Immature natural killer cell (primary cell): ENCODE measurements around the gene CDK2AP2. TPM values are rescaled to one million over a fixed set of nuclear protein-coding genes. Genes with fewer than 3 reads are reported as not detected.

ENCODE experiments used
- DNase-seq, 3 donors: peaks; one replicate each; pipeline ENCODE4 v3.0.0; 2022; ENCODE audit warnings: mixed read lengths in 1 of 3
- H3K27ac Mint-ChIP-seq, 6 donors: one replicate each; pipeline ENCODE4 v1.8.0; 2020; ENCODE audit warnings: mixed read lengths in 6 of 6, mild to moderate bottlenecking in 5 of 6, inconsistent platforms in 4 of 6, moderate library complexity in 3 of 6
- H3K27me3 Mint-ChIP-seq, 3 donors: one replicate each; pipeline ENCODE4 v1.8.0; 2020 to 2021; ENCODE audit warnings: low read depth in 3 of 3, mild to moderate bottlenecking in 3 of 3, mixed read lengths in 3 of 3, moderate library complexity in 3 of 3, inconsistent platforms in 1 of 3
- H3K36me3 Mint-ChIP-seq, 3 donors: one replicate each; pipeline ENCODE4 v1.8.0; 2020; ENCODE audit warnings: mixed read lengths in 3 of 3, inconsistent platforms in 2 of 3, mild to moderate bottlenecking in 2 of 3
- H3K4me1 Mint-ChIP-seq, 2 donors: one replicate each; pipeline ENCODE4 v1.8.0; 2020; ENCODE audit warnings: inconsistent platforms in 2 of 2, mild to moderate bottlenecking in 2 of 2, mixed read lengths in 2 of 2, moderate library complexity in 1 of 2
- H3K4me3 Mint-ChIP-seq, 5 donors: one replicate each; pipeline ENCODE4 v1.8.0; 2020; ENCODE audit warnings: mild to moderate bottlenecking in 5 of 5, mixed read lengths in 5 of 5, inconsistent platforms in 3 of 5, moderate library complexity in 3 of 5
- H3K9me3 Mint-ChIP-seq, 6 donors: one replicate each; pipeline ENCODE4 v1.8.0; 2020; ENCODE audit warnings: mild to moderate bottlenecking in 6 of 6, mixed read lengths in 6 of 6, inconsistent platforms in 4 of 6, moderate library complexity in 3 of 6
- polyA plus RNA-seq, 3 donors: library from polyadenylated mRNA; unstranded; fragments of 300-500 nt; fragmentation: Illumina TruSeq; gene quantifications; one replicate each; pipeline ENCODE4 v1.2.3, GENCODE V29; 2021

CDK2AP2 gene
- polyA plus RNA-seq, 3 donors from 2014 or later: 190 to 301 (median 226) TPM

DNA sequence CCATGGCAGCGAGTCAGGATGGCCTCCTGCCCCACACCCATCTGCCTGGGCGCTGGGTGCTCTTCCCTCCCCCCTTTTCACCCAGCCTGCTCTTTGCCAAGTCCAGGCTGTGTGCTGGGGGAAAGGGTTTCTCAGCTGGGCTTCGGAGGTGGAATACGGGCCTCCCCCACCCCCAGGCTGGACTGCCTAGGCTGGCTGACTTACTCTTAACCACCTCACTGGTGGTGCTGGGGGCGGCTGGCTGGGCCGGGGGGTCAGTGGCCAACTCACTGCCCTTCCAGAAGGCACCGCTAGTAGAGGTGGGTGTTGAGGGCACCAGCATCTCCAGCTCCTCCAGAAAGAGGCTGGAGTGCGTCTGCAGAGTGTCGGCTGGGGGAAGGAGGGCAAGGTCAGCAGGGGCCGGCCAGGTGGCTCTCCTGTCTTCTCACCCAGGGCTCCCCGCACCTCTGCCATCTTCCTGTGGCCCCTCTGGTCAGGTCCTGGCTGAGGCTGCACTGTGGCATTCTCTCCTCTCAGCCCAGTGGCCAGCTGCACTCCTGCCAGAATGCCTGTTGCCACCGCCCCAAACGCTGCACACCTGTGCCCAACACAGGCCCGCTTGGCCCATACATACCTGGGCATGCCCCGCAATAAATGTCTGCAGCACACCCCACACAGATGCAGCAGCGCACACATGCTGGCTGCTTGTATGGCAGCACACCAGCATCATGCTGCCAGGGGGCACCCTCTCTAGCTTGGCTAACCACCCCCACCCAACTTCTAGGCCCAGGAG lies 12.5 kb downstream of the CDK2AP2 start:
- no peak overlapping the region for H3K4me3 Mint-ChIP-seq
- DNase-seq: no peak
- H3K27ac Mint-ChIP-seq: no peak overlapping the region
- H3K4me1 Mint-ChIP-seq: peaks cover 0 to 2% of the 10 kb centered on the region in 2 donors
- no peaks in the 10 kb centered on the region for H3K36me3 Mint-ChIP-seq
- H3K9me3 Mint-ChIP-seq: no peaks in the 10 kb centered on the region
- peaks cover 0 to 2% (median 2%) of the 10 kb centered on the region in 3 donors for H3K27me3 Mint-ChIP-seq

DNA sequence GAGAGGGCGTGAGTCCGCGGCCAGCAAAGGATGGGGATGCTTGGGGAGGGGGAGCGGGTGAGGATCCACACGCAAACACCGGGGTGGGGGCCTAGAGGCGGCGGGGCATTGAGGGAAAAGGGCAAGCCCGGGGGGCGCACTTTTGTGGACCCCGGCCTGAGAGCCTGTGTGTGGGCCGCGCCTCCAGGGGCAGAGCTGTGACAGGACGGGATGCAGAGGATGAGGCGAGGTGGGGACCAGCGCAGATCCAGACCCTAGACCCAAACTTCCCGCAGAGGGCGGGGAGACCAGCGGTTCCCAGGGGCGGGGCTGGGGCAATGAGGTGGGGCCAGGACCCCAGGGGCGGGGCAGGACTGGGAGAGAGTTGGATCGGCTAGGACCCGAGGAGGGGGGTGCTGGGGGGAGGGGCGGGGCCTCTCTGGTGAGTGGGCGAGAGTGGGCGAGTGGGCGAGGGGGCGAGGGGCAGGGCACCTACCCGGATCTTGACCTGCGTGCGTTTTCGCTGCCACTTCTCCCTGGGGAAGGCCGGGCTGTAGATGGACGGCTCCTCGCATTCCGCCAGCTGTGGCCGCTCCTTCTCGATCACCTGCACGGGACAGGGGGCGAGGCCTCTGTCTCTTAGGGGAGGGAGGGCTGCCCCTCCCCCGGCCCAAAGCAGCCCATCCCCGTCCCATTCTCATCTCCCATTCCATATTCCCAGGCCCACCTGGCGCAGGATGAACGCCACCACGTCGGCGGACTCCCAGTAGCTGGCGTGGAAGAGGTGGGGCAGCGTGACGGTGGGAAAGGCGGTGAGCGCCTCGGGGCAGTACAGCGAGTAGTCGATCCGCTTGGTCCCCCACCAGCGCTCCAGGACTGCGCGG lies 13.4 kb downstream of the CDK2AP2 start:
- Mint-ChIP-seq H3K27ac (no peak overlapping the region), H3K4me3 (no peak overlapping the region), H3K27me3 (peaks cover 0 to 2% (median 1%) of the 10 kb centered on the region in 3 donors), H3K4me1 (peaks cover 0 to 2% of the 10 kb centered on the region in 2 donors), H3K9me3 (no peaks in the 10 kb centered on the region), H3K36me3 (peaks cover 0 to 3% (median 0%) of the 10 kb centered on the region in 3 donors)
- no peak for DNase-seq

DNA sequence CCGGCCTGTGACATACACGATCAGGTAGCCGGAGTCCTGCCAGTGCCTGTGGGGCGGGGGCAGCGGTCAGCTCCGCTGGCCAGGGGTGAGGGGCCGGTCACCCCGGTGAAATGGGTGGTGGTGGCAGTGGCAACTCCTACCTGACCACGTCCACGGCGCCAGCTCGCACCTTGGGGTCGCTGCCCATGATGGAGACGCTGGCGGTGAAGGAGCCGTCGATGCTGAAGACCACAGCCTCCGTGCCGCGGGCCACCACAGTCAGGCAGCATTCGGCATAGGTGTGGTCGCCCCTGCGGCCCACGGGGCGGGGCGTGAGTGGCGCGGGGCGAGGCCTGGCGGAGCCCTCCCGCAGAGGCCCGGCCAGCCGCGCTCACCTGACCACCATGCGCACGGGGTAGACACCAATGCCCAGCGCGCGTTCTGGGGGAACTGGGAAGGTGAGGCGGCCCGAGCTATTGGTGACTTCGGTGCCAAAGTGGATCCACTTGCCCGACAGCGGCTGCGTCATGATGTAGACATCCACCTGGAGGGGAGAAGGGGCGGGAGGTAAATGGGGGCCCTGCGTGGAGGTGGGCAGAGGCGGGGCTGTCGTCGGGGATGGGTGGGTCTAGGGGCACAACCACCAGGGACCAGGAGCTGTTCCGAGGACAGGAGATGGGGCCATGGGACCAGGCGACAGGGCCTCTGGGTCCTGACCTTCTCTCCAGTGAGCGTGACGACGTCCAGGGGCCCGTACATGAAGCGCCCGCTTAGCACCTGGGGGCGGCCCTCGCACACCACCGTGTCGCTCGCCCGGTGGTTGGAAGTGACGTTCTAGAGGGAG lies 14.2 kb downstream of the CDK2AP2 start:
- H3K36me3 Mint-ChIP-seq: peaks cover 0 to 5% (median 0%) of the 10 kb centered on the region in 3 donors
- H3K9me3 Mint-ChIP-seq: no peaks in the 10 kb centered on the region
- DNase-seq: no peak
- no peak overlapping the region for H3K27ac Mint-ChIP-seq
- no peak overlapping the region for H3K4me3 Mint-ChIP-seq
- peaks cover 0 to 1% (median 0%) of the 10 kb centered on the region in 3 donors for H3K27me3 Mint-ChIP-seq
- peaks cover 0 to 2% of the 10 kb centered on the region in 2 donors for H3K4me1 Mint-ChIP-seq

DNA sequence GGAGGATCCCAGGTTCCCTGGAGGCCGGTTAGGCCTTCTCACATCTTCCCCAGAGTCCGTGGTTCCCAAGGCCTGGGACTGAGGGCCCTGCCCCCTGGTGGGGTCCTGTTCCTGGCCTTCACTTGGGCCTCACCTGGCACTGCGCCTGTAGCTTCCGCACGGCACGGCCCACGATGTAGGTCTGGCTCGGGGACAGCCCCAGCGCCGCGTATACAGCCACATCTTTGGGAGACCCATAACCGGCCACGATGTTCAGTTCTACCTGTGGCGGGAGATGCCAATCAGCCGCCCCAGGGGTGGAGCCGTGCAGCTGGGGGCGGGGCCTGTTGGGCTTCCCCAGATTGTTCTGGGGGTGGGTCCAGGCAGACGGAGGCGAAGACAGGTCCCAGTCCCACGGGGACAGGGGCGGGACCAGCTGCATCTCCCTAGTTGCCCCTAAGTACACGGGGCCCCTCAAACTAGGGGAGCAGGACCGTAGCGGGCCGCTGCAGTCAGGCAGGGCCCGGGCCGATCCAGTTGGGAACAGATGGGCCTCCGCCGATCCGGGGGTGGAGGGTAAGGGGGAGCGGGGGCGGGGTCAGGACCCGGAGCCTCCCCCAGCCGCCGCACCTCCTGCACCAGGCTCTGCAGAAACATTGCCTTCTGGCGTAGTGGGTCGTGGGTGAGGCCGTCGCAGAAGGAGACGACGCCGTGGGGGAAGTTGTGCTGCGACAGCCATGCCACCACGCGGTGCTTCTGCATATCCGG lies 15.0 kb downstream of the CDK2AP2 start:
- H3K4me3 Mint-ChIP-seq: no peak overlapping the region
- peaks cover 3 to 5% of the 10 kb centered on the region in 2 donors for H3K4me1 Mint-ChIP-seq
- H3K27ac Mint-ChIP-seq: no peak overlapping the region
- H3K9me3 Mint-ChIP-seq: no peaks in the 10 kb centered on the region
- DNase-seq: no peak
- H3K36me3 Mint-ChIP-seq: peaks cover 0 to 7% (median under 1%) of the 10 kb centered on the region in 3 donors
- peaks cover 0 to 1% (median 0%) of the 10 kb centered on the region in 3 donors for H3K27me3 Mint-ChIP-seq

DNA sequence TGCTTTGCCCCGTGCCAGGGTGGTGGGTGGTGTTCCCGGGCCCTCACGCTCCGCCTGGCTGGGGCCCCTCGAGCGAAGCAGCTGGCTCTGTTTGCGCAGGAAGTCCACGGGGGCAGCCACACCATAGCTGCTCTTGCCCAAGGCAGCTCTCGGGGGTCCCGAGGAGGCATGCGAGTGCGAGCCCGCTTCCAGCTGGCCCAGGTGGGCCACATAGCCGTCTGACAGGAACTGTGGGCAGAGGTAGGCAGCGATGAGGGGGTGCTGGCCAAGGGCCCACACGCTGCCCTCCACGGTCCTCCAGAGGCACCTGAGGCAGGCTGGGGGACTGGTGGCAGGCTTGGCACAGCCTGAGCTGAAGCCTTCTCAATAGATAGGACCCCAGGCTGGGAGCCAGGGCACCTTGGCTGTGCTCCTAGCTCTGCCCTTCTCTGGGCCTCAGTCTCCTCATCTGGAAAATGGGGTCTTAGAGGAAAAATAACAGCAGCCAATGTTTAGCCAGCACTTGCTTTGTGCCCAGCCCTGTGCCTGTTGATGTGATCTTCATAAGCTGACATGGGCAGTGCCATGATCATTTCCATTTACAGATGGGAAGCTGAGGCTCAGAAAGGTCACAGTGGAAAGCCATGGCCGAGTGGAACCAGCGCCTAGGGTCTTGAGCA lies 15.8 kb downstream of the CDK2AP2 start:
- H3K4me1 Mint-ChIP-seq: peaks cover 10 to 11% of the 10 kb centered on the region in 2 donors
- DNase-seq: no peak
- peaks cover 0 to 1% (median 0%) of the 10 kb centered on the region in 3 donors for H3K27me3 Mint-ChIP-seq
- no peak overlapping the region for H3K4me3 Mint-ChIP-seq
- H3K9me3 Mint-ChIP-seq: no peaks in the 10 kb centered on the region
- H3K36me3 Mint-ChIP-seq: peaks cover 0 to 15% (median 5%) of the 10 kb centered on the region in 3 donors
- no peak overlapping the region for H3K27ac Mint-ChIP-seq

DNA sequence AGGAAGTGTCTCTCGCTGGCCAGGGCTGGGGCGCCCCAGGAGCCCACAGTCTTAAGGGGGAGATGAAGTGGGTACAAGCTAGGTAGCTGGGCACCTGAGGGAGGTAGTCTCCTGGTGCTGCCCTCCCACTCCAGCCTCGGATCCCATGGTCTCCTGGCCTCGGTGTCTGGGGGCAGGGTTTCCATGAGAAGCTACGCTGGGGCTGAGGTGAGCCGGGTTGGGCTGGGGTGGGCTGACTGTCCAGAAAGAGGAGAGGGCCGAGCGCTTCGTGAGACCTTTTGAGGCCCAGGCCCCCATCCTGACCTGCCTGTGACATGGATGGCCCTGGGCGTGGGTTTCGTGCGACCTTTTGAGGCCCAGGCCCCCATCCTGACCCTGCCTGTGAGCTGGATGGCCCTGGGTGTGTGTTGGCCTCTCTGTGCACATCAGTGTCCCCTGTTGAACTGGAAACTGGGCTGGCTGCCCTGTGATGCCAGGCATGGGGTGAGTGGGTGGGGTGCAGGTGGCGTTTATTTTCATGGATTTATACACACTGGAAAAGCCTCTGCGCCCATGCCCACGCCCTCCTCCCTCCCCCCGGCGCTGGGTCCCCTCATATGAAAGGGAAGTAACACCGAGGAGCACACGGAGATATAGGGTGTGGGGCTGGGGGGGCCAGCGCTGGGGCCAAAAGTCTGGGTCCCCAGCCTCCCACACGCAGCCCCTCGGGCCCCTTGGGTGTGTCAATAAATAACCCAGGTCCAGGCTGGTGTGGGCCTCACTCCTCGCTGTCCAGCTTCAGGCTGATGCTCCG lies 16.5 kb downstream of the CDK2AP2 start:
- peaks cover 0 to 1% (median 0%) of the 10 kb centered on the region in 3 donors for H3K27me3 Mint-ChIP-seq

DNA sequence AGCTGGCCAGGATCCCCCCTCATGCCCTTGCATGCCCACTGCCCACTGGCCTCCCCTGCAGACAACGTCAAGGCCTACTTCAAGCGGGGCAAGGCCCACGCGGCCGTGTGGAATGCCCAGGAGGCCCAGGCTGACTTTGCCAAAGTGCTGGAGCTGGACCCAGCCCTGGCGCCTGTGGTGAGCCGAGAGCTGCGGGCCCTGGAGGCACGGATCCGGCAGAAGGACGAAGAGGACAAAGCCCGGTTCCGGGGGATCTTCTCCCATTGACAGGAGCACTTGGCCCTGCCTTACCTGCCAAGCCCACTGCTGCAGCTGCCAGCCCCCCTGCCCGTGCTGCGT lies 17.3 kb downstream of the CDK2AP2 start:
- H3K9me3 Mint-ChIP-seq: no peaks in the 10 kb centered on the region
- no peak for DNase-seq

More for the DNA sequence above, 16.5 kb downstream of the CDK2AP2 start:
- H3K4me1 Mint-ChIP-seq: peaks cover 16 to 18% of the 10 kb centered on the region in 2 donors
- no peak for DNase-seq
- peaks cover 0 to 15% (median 6%) of the 10 kb centered on the region in 3 donors for H3K36me3 Mint-ChIP-seq
- no peak overlapping the region for H3K4me3 Mint-ChIP-seq
- H3K27ac Mint-ChIP-seq: no peak overlapping the region
- no peaks in the 10 kb centered on the region for H3K9me3 Mint-ChIP-seq

DNA sequence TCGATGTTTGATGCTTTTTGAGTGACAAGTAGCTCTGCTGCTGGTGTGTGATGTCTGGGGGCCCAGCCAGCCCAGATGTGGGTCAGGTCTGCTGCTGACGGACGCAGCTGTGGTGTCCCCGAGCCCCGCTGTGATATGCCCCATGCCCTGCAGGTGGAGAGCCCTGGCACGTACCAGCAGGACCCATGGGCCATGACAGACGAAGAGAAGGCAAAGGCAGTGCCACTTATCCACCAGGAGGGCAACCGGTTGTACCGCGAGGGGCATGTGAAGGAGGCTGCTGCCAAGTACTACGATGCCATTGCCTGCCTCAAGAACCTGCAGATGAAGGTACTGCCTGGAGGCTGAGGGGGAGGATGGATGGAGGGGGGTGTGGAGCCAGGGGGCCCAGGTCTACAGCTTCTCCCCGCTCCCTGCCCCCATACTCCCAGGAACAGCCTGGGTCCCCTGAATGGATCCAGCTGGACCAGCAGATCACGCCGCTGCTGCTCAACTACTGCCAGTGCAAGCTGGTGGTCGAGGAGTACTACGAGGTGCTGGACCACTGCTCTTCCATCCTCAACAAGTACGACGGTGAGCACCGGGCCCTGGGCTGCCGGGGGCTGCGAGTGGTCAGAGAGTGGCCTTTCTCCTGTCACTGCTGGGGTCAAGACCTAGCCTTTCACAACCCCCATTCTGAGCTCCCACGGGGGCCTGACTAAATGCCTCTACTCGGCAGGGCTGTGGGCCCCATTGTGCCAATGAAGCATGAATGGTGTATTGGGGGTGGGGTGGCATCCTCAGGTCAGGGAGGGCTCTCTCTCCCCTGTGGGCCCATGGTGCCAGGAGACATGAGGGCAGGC lies 17.9 kb downstream of the CDK2AP2 start:
- no peak for DNase-seq
- Mint-ChIP-seq H3K9me3 (no peaks in the 10 kb centered on the region), H3K4me3 (no peak overlapping the region), H3K27me3 (no peaks in the 10 kb centered on the region), H3K27ac (peak overlapping the region in 3 of 6 donors; percentile 55 to 80 (median 58)), H3K36me3 (peaks cover 0 to 15% (median 9%) of the 10 kb centered on the region in 3 donors), H3K4me1 (peaks cover 28 to 31% of the 10 kb centered on the region in 2 donors)

More for the DNA sequence above, 17.3 kb downstream of the CDK2AP2 start:
- Mint-ChIP-seq H3K36me3 (peaks cover 0 to 15% (median 9%) of the 10 kb centered on the region in 3 donors), H3K27ac (no peak overlapping the region), H3K4me1 (peaks cover 24 to 26% of the 10 kb centered on the region in 2 donors), H3K27me3 (no peaks in the 10 kb centered on the region), H3K4me3 (no peak overlapping the region)

DNA sequence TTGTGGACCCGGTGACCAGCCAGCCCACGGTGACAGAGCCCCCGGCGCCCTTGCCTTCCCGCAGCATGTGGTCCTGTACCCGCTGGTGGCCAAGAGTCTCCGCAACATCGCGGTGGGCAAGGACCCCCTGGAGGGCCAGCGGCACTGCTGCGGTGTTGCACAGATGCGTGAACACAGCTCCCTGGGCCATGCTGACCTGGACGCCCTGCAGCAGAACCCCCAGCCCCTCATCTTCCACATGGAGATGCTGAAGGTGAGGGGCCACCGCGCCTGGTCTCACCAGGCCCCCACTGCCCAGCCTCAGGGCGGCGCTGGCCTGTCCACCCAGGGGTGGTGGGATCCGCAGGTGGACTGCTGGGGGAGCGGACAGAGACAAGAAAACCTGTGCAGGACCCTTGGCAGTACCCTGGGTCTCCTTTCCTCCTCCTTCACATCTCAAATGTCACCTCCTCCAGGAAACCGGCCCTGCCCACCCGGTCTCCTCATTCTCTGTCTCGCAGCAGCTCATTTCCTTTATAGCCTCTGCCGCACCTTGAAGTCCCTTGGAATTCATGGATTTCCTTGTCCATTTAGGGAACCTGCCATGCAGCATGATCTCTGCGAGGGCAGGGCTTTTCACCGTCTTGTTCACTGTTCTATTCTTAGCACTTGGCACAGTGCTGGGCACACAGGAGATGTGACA lies 18.6 kb downstream of the CDK2AP2 start:
- Mint-ChIP-seq H3K9me3 (no peaks in the 10 kb centered on the region), H3K27me3 (peaks cover 0 to 2% (median under 1%) of the 10 kb centered on the region in 3 donors), H3K27ac (peak overlapping the region in 2 of 6 donors; percentile 55 to 80), H3K4me1 (peaks cover 35 to 38% of the 10 kb centered on the region in 2 donors), H3K4me3 (no peak overlapping the region), H3K36me3 (peaks cover 0 to 15% (median 9%) of the 10 kb centered on the region in 3 donors)
- DNase-seq: no peak

DNA sequence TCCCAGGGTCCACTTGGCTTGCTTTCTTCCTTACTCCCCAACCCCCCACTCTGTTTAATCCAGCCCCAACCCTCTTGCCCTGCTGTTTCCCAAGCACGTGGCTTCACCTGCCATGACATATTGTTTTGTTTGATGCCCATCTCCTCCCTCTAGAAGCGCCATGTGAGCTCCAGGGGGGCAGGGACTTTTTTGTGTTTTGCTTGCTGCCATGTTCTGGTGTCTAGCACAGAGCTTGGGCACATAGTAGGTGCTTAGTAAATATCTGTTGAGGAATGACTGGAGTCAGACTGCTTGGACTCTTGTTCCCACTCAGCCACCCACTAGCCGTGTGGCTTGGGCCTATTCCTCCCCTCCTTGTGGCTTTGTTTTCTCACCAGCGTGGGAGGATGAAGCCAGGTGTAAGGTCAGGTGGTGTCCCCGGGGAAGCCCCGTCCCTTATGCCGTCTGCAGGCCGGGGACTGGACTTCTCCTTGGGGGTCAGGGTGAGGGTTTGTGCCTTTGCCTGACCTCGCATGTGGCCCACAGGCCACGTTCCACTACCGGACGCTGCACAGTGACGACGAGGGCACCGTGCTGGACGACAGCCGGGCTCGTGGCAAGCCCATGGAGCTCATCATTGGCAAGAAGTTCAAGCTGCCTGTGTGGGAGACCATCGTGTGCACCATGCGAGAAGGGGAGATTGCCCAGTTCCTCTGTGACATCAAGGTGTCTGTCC lies 21.3 kb downstream of the CDK2AP2 start:
- peak overlapping the region; percentile 52 to 82 (median 75) for H3K4me3 Mint-ChIP-seq
- no peaks in the 10 kb centered on the region for H3K9me3 Mint-ChIP-seq
- peaks cover 0 to 15% (median 9%) of the 10 kb centered on the region in 3 donors for H3K36me3 Mint-ChIP-seq
- peak overlapping the region; percentile 66 to 90 (median 87) for H3K27ac Mint-ChIP-seq
- H3K27me3 Mint-ChIP-seq: peaks cover 4 to 9% (median 6%) of the 10 kb centered on the region in 3 donors
- peak; percentile 27 to 50 (median 40) for DNase-seq
- peaks cover 57 to 60% of the 10 kb centered on the region in 2 donors for H3K4me1 Mint-ChIP-seq
